HG03442 (cell line): Measurements from ENCODE around the gene NOL9.
A peak's percentile ranks its signal among the peaks of the same experiment; 100 is the strongest.

Experiments
- ATAC-seq: cut with Tn5 transposase; IDR thresholded peaks from one replicate; pipeline ENCODE4 v1.9.1; 2021; ENCODE audit warnings: mild to moderate bottlenecking, moderate library complexity; ENCODE audit not compliant: unreplicated experiment

NOL9 gene

GRCh38 chr1:6491480-6491962 is 62.8 kb downstream of the NOL9 start, which contains the start of gene PLEKHG5:
Gene PLEKHG5 (minus strand): TSS chr1:6491667. CDS start chr1:6477571, 14,096 bp downstream.
- ATAC-seq: no peak

GRCh38 chr1:6491081-6491449 is 63.2 kb downstream of the NOL9 start:
- no peak for ATAC-seq

- peak; percentile 44 for ATAC-seq
These were observed 63.9 kb downstream of the NOL9 start for GRCh38 chr1:6490181-6491080.

- peak; percentile 57 for ATAC-seq
These were observed 64.5 kb downstream of the NOL9 start for GRCh38 chr1:6489799-6490180.

- ATAC-seq: no peak
These were observed 64.9 kb downstream of the NOL9 start for GRCh38 chr1:6489383-6489765.

GRCh38 chr1:6488602-6489382 is 65.5 kb downstream of the NOL9 start:
- no peak for ATAC-seq

GRCh38 chr1:6487804-6488484 is 66.4 kb downstream of the NOL9 start:
- ATAC-seq: no peak

- no peak for ATAC-seq
These were observed 67.8 kb downstream of the NOL9 start for GRCh38 chr1:6486433-6487011.

GRCh38 chr1:6485168-6486101 is 68.9 kb downstream of the NOL9 start:
- no peak for ATAC-seq

- no peak for ATAC-seq
These were observed 69.5 kb downstream of the NOL9 start for GRCh38 chr1:6484826-6485167.

GRCh38 chr1:6483761-6484117 is 70.6 kb downstream of the NOL9 start:
- ATAC-seq: no peak

GRCh38 chr1:6483017-6483760 is 71.1 kb downstream of the NOL9 start:
- no peak for ATAC-seq

- ATAC-seq: no peak
These were observed 72.5 kb downstream of the NOL9 start for GRCh38 chr1:6481820-6482219.

- ATAC-seq: no peak
These were observed 77.1 kb downstream of the NOL9 start for GRCh38 chr1:6477039-6477820.

- ATAC-seq: no peak
These were observed 77.8 kb downstream of the NOL9 start for GRCh38 chr1:6476483-6476882.

- peak; percentile 61 for ATAC-seq
These were observed 78.8 kb downstream of the NOL9 start for GRCh38 chr1:6475381-6476133.

GRCh38 chr1:6474815-6475282 is 79.5 kb downstream of the NOL9 start:
- no peak for ATAC-seq
